T-helper 9 cell (primary cell): ENCODE measurements around the gene ANO4.
"Not testable (repeated sequence)": the region's sequence is repeated elsewhere in the genome, so short reads cannot be mapped to it uniquely, and the experiment has no call there.

Experiments used
- DNase-seq: peaks from one replicate; pipeline ENCODE4 v3.0.0-alpha.2; 2020

ANO4 gene

DNA sequence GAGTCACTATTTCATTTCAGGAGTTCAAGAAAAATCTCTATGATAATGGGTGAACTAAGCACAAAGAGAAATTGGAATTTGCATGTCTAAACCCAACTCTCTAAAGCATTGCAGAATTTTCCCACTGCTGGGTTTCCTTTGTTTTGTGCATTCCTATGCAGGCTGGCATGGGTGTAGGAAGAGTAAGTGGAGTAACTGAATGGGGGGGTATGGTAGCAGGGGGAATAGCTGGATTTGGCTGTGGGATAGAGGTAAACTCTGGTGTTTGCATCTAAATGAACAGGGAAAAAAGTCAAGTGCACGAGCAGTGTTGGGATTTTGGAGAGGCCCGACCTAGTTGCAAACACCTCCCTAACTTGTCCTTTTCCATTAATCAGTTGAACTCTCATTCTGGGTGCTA is 159.1 kb downstream of the ANO4 start:
- DNase-seq: no peak

DNA sequence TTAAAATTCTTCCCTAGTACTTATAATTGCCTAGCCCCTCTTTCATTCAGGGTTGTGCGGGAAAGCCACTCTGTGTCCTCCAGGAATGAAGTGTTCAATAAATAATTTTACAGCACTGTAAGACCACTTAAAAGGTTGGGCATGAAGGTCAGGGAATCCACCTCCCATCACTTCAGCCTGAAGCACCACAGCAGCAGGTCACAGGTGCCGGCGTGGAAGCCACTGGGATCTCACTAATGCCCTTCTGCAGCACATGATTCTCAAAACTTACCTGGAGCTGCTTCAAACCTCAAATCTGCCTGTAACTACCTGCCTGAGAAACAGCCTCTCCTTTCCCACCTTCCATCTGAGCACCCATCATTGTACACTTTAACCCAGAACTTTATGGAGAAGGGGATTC is 159.5 kb downstream of the ANO4 start:
- no peak for DNase-seq

DNA sequence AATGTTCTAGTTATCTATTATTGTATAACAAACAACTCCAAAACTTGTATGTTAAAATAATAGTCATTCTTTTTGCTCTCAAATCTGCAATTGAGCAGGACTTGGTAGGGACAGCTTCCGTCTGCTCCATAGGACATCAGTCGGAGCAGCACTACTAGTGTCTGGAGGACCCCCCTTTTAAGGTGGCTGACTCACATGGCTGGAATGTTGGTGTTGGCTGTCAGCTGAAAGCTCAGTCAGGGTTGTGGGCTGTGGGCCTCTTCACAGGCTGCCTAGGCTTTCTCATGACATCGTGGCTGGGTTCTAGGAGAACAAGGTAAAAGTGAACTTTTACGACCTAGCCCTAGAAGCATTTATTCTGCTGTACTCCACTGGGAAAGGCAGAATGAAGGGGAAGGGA is 160.6 kb downstream of the ANO4 start:
- DNase-seq: no peak

DNA sequence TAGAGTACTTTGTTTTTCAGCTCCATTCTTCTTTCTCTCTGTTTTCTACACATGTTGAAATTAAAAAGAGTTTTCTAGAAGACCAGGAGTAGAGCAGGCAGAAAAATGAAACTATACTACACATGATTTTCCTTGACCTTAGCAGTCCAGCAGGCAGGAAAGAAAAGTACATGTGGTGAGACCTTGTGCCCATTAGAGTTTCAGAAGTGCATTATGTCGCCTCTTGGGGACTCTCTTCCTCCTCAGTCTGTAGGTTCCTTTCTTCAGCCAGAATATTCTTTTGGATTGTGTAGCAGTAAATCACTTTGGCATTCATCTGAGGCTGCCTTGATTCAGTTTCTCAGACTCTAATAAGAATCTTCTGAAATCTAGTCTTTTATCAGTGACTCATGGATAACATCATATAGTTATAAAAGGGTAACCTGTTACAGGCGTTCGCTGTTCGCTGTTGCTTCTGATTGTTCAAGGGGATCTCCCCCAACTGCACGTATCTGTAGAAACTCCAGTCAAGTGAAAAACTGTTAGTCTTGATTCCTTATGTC is 161.8 kb downstream of the ANO4 start:
- no peak for DNase-seq

DNA sequence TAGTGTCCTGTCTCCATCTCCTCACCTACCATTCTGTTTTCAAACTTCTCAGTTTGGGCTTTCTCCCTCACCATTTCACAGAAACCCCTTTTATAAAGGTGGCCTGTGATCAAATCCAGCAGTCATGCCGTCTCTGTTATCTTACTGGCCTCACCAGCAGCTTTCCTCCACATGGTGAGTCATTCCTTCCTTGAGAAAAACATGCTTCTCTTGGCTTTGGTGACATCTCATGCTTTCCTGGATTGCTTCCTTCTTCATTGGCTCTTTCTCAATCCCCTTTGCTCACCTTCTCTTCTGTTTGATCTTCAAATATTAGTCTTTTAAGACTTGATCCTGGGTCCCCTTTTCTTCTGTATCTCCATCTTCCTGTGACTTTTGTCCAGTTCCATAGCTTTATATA is 164.9 kb downstream of the ANO4 start:
- no peak for DNase-seq

DNA sequence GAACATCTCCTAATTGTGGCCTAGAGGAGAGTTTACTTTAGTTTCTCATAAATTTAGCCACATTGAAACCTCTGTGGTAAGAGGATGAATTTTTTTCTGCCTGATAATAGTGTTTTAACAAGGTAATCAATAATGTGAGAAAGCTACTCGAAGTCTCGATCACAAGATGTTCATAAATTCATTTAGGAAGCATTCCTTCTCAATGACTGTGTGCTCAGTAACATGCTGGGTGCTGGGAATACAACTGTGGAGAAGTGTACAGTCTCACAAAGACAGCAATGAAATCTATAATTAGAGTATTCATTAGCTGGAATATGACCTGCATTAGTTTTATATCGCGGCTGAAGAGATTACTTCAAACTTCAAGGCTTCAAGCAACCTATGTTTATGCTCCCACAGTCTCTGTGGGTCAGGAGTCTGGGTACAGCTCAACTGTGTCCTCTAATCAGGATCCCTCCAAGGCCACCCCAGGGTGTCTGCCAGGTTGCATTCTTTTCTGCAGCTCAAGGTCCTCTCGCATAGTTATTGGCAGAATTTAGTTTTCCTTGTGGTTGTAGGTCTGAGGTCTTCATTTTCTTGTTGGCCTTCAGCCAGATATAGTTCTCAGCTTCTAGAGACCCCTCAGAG is 167.6 kb downstream of the ANO4 start:
- no peak for DNase-seq

DNA sequence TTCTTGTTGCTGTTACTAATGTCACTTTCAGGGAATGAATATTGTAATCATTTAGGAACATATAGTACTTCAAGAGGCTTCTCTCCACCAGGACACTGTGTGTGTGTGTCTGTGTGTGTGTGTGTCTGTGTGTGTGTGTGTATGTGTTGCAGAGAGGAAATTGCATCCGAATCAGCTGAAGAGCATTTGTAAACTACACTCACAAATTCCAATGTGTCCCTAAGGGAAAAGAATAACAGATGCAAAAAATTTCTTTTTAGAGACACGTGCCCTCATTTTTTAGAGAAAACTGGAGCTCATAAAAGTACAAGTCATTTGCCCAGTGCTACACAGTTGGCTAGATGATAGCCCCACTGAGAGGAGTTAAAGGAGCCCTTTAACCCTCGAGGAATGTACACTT is 168.8 kb downstream of the ANO4 start:
- no peak for DNase-seq

DNA sequence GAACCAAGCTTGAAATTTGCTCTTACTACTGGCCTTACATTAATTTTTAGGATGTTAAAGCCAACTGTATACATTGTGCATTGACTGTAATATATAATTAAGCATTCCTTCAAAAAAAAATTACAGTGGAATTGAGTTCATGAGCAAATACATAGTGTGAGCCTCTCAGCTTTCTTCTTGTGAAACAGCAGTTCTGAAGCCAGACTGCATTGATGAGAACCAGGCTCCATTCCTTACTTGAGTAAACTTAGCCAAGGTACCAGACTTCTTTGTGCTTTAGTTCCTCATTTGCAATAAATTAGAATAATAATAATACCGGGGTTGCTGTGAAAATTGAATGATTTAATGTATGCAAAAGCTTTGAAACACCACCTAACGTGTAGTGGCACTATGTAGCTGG is 169.5 kb downstream of the ANO4 start:
- no peak for DNase-seq

DNA sequence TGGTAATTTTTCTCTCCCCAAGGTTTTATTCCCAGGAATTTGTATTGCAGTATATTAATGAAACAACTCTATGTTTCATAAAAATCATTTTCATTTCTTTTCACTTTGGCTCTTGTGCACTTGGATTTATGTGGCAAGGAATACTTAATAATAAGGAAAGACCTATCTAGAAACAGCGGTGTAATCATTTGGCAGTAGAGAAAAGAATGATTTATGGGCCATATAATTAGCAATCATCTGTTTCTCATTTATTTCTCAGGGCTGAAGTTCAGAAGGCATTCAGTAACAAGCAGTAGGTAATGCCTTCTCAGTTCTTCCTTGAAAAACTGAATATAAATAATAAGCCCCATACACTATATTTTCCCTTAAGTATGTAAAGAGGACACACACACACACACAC is 172.6 kb downstream of the ANO4 start:
- no peak for DNase-seq

DNA sequence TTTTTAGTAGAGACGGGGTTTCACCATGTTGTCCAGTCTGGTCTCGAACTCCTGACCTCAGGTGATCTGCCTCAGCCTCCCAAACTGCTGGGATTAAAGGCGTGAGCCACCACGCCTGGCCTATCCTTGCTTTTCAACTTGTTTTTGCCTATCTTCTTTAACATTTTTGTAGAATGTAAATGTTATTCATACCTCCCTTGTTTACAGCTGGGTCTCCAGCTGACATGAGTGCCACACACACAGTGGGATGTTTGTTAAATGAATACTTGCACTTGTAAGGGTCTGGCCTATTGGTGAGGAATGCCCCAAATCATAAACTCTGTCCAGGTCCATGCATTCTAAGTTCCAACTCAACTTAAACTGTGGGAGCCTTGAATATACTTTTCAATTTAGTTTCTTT is 176.3 kb downstream of the ANO4 start:
- DNase-seq: no peak

DNA sequence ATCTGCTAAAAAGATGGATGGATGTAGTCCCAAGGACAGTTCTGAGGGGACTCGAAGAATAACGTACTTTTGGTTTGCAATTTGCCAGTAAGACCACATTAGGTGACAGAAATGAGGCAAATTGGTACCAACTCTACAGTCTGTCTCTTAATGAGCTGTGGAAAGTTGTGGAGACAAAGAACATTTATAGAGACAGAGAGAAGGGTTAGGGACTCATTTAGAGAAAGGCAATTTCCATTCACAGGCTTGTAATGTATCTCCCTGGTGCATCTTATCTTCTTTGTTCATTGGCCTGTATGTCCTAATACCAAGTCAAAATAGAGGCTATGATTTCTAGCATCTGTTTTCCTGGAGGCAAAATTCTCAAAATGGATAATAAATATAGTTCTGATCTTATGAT is 177.5 kb downstream of the ANO4 start:
- no peak for DNase-seq

DNA sequence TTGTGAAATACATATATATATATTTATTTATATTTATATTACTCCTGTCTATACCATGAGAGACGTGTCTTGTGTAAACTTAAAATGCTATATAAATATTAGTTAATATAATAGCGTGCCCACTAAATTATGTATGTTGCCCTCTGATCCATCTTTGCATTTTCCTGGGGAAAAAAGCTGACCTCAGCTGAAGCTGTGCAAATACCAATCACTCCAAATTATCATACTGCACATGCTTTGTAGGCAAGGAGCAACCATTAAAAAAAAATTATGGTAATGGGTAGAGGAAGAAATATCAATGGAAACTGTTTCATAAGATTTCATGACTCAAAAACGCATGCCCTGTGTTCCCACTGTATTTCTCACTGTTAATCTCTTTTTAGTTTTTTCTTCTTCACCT is 179.8 kb downstream of the ANO4 start:
- DNase-seq: no peak

DNA sequence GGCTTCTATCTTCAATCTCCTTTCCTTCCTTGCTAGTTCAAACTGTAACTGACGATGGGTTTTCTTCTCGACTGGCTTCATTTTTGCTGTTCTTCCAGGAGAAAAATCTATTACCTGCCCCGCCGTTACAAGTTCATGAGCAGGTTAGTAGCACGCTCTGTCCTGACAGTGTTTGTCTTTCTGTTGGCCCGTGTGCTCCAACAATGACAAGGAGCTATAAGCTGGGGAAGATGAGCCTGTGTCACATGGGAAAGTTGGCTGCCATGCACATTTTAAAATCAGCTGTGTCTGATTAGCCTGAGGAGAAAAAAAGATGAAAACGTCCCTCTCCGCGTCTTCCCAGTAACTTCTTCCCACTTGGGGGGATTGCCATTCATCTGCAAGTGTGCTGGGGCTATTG is 180.2 kb downstream of the ANO4 start:
- DNase-seq: no peak

DNA sequence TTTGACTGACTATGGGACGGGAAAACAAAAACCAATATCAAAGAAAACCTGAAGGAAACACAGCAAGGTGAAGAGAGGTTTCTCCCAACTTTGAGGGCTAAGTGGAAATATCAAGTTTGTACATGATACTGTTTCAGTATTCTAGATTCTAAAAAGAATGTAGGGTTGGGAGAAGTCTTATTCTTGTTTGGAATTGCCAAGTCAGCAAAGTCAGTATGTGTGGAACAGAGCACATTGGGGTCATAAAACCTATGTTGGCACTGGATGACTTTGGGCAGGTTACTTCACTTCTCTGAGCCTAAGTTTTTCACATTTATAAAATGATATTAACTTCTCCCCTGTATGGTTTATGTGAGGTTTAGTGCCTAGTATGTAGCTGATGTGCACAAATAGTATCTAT is 182.2 kb downstream of the ANO4 start:
- DNase-seq: no peak

DNA sequence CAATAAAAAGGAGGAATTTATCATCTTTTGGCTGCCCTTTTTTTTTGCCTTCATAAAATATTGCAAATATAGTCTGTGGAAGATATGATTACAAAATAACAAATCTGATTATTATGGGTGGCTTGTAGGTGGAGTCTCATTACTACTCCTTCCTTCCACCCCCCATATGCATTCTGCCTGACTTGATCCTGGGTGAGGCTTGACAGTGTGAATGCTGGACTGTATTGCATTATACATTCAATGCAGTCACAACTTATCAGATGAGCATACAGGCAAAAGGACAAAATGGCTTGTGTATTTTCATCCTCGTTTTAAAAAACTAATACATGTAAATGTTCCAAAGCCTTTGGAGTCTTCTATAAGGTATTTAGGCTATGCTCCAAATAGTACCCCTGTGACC is 186.3 kb downstream of the ANO4 start:
- no peak for DNase-seq

DNA sequence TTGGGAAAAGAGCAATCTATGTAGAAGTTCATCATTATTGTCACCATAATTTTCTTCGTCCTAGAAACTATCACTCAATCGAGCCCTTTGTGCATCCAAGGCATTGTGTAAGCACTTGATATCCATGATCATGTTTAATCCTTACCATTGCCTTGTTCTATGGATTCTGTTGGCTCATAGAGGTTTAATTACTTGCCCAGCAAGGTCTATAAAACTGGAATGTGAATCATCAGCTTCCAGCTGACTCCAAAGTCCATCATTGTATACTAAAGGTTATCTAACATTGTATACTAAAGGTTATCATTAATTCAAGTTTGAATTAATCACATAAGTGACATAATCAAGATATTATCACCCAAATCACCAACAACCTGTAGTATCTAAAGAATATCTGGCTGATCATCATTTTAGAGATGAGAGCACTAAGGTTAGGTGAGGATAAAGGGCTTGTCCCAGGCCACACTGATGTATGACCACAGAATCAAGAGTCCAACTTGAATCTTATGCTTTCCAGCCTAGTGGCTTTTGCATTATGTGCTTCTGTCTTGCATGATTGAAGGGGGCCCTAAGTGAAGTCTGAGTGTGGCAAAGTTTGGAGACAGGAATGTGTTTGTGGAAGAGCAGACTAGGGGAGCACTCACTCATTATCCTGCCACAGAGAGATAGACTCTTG is 188.1 kb downstream of the ANO4 start:
- DNase-seq: no peak

DNA sequence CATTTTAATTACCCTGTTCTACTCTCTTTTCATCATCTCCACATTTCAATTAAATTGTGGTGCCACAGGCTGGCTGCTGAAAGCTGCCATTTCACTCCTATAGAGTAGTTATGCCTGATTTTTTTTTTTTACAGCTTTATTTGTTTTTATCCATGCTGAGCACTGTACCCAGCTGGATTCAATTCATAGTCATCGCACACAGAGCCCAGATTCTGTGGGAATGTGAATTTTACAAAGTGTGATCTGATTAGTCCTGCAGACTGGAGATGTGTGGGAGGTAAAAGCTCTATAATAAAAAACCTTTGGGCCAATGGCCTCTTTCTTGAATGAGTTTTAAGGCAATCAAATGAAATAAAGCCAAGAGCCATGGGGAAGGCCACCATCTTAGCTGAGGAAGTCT is 190.2 kb downstream of the ANO4 start:
- DNase-seq: no peak

DNA sequence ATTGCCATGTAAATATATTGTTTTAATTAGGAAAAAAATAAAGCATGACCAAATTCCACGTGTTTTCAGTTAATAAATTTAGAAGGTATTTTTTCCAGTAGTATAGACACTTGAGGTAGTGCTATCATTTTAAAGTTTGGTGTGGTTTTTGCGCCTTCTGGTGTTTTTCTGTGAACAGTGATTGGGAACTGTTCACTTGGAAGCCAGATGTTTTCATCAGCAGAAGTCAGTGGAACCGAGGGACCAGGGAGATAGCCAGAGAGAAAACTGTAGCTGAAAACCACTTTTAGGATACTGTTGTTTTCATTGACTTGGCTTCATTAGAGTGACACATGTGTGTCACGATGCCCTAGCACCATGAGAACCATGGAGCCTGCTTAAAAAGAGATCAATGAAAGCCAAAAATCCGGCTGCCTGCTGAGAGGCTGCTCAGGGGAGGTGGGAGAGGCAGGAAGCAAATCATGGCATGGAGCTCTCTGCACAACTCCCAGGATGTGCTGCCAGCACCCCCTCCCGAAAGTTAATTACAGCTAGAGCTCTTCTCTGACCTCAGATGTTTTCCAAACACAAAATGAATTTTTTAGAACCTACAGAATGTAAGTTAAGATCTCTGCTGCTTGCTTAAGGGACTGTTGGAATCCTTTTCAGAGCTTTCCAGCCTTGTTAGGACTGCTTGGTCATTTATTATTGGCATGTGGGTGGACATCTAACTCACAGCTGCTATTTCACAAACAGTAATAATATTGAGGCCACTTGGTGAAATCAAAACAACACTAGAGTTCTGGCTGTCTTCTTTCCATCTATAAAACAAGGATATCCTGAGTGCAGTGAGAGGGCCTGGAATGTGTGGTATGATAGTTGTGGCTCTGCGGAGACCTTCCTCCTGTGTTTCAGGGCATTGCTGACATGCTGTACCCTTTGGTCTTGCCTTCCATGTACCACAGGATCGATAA is 192.3 kb downstream of the ANO4 start:
- no peak for DNase-seq

DNA sequence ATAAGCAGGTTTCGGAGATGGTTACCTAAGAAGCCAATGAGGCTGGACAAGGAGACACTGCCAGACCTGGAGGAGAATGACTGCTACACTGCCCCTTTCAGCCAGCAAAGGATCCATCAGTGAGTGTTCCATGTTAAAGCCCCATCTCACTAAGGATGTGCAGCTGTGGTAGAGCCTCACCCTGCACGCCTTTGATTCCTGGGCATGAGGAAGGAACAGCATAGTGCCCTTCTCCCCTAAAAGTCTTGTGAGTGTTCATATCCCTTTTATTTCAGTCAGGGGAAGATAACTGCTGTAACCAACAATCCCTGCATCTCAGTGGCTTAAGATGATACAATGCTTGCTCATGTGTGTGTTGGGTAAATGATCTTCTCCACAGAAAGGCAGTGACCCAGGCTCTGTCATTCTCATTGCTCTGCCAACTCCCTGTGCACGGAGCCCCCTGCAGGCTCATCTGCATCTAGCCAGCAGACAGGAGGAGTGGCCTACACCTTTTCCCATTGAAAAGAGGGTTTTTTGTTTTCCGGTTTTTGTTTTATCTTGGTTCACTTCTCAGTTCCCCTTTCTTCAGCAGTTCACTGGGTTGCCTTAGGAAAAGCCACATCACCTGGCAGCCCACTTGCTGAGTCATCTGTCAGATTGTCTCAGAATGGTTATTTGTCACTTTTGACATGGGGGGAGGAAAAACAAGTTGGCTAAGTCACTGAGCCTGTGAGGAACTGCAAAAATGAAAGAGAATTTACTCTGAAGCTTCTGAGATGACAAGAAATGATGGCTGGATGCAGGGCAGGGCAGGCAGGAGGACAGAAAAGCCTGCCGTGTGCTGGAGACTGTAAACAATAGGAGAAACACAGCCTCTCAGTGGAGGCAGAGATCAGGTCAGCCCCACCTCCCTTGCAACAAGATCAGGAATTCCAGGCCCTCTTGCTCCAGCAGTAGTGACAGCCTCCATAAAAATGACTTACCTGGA is 193.3 kb downstream of the ANO4 start:
- no peak for DNase-seq

DNA sequence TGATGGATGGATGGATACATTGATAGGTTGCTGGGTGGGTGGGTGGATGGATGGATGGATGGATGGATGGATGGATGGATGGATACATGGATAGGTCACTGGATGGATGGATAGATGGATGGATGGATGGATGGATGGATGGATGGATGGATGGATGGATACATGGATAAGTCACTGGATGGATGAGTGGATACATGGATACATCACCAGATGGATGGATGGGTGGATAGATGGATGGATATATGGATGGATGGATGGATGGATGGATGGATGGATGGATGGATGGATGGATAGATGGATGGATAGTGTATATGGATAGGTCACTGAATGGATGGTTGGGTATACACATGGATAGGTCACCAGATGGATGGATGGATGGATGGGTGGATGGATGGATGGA is 194.9 kb downstream of the ANO4 start:
- not testable (repeated sequence) for DNase-seq

DNA sequence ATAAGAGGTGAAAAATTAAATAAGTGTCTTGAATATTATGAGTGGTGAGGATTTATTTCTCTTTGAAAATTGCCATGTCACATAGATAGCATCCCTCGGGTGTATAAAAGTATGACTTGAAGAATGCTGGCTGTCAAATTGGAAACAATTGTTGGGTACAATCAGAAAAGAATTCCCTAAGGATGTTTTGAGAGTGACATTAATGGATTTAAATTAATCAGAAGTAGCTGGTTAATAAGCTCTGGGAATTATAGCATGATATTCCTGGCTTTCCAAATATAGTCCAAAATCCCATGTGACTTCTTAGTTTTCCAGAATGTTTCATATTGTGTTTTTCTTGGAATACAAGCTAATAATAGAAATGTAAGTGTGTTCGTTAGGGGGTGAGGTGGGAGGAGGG is 196.5 kb downstream of the ANO4 start:
- no peak for DNase-seq

DNA sequence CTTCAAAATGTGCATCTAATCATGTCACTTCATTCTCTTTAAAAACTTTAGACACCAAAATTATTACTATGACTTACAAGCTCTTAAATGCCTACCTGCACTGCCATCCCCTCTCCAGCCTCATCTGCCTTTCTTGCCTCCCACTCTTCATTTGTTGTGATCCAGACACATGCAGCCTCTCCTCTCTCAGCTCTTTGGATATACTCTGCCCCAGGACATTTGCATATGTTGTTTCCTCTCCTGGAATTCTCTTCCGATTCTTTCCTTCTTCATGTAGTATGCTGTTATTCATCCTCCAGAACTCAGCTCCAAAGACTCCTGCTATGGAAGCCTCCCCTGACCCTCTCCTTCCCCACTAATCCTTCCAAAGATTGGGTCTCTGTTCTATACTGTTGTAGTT is 197.6 kb downstream of the ANO4 start:
- no peak for DNase-seq
